Smooth muscle cell (in vitro differentiated cells): Measurements from ENCODE around the gene ZWILCH. TPM values are rescaled to one million over a fixed set of nuclear protein-coding genes. Genes with fewer than 3 reads are reported as not detected.
"Not testable (repeated sequence)": the region's sequence is repeated elsewhere in the genome, so short reads cannot be mapped to it uniquely, and the experiment has no call there.

Source experiments
- DNase-seq: peaks from one replicate; lab custom pipeline; 2025; ENCODE audit not compliant: unreplicated experiment; lab: John Stamatoyannopoulos, UW
- H2AFZ ChIP-seq: fragments of 200-600 bp; sonication (generic); 2 replicates; pipeline ENCODE4 v1.6.0; 2016; ENCODE audit warnings: antibody characterized with exemption, low read depth, mild to moderate bottlenecking
- H3F3A ChIP-seq: fragments of 200-600 bp; sonication (generic); 2 replicates; pipeline ENCODE4 v1.6.0; 2017; ENCODE audit warnings: antibody characterized with exemption, low read depth
- H3K27ac ChIP-seq: fragments of 200-600 bp; sonication (generic); 2 replicates; pipeline ENCODE4 v1.5.1; 2016; ENCODE audit warnings: low read depth, mild to moderate bottlenecking
- H3K27me3 ChIP-seq: fragments of 200-600 bp; sonication (generic); 2 replicates; pipeline ENCODE4 v1.6.1; 2016; ENCODE audit warnings: low read depth, mild to moderate bottlenecking
- H3K36me3 ChIP-seq: fragments of 200-600 bp; sonication (generic); 2 replicates; pipeline ENCODE4 v1.5.1; 2016; ENCODE audit warnings: low read depth
- H3K4me1 ChIP-seq: fragments of 200-600 bp; sonication (generic); 2 replicates; pipeline ENCODE4 v1.5.1; 2016; ENCODE audit warnings: low read depth
- H3K4me2 ChIP-seq: fragments of 200-600 bp; sonication (generic); 2 replicates; pipeline ENCODE4 v1.6.0; 2016; ENCODE audit warnings: mild to moderate bottlenecking
- H3K4me3 ChIP-seq: fragments of 200-600 bp; sonication (generic); 2 replicates; pipeline ENCODE4 v1.5.1; 2016; ENCODE audit warnings: mild to moderate bottlenecking
- H3K79me2 ChIP-seq: fragments of 200-600 bp; sonication (generic); 2 replicates; pipeline ENCODE4 v1.6.0; 2016; ENCODE audit warnings: low read depth, mild to moderate bottlenecking
- H3K9ac ChIP-seq: fragments of 200-600 bp; sonication (generic); 2 replicates; pipeline ENCODE4 v1.6.0; 2016; ENCODE audit warnings: low read depth
- H3K9me3 ChIP-seq: fragments of 200-600 bp; sonication (generic); replicated peaks from 2 replicates; pipeline ENCODE4 v1.5.1; 2016; ENCODE audit warnings: low read depth
- H4K20me1 ChIP-seq: fragments of 200-600 bp; sonication (generic); 2 replicates; pipeline ENCODE4 v1.6.0; 2016; ENCODE audit warnings: low read depth
- CTCF ChIP-seq: fragments of 200-600 bp; sonication (generic); IDR thresholded peaks from 2 replicates; pipeline ENCODE4 v1.5.1; 2017; ENCODE audit warnings: borderline replicate concordance, mild to moderate bottlenecking, antibody characterized with exemption; ENCODE audit not compliant: insufficient read depth, poor library complexity, severe bottlenecking
- WGBS: methylation state at CpG from one replicate; pipeline ENCODE4 v1.1.7; 2016; ENCODE audit warnings: low lambda C conversion rate; 5-methylcytosine and 5-hydroxymethylcytosine counted together
- polyA plus RNA-seq: library from polyadenylated mRNA; unstranded; fragments of >200 nt; fragmentation: Nextera tagmentation; extraction: Ambion mirVana; gene quantifications from 2 replicates; pipeline ENCODE4 v1.2.1, GENCODE V29; 2016
- total RNA-seq: library from RNA; depleted of rRNA; stranded (reverse); fragments of >200 nt; gene quantifications from 2 replicates; pipeline ENCODE4 v1.2.3, GENCODE V29; 2014

Gene ZWILCH
- total and polyA plus RNA-seq, 2 experiments from 2014 or later, result 17.7 to 17.9 TPM

GRCh38 chr15:66587020-66587419 is 81.9 kb downstream of the ZWILCH start:
- Histone ChIP-seq H3K27me3 (no peaks in the 10 kb centered on the region), H3K4me3 (no peak overlapping the region), H3K9ac (no peak overlapping the region), H3F3A (no peaks in the 10 kb centered on the region), H3K9me3 (no peaks in the 10 kb centered on the region), H3K4me2 (no peak overlapping the region), H4K20me1 (no peaks in the 10 kb centered on the region), H3K36me3 (no peaks in the 10 kb centered on the region), H3K79me2 (no peaks in the 10 kb centered on the region), H2AFZ (no peak overlapping the region), H3K27ac (no peak overlapping the region), H3K4me1 (no peaks in the 10 kb centered on the region)
- DNase-seq, result no peak
- no peak for TF ChIP-seq CTCF

GRCh38 chr15:66587749-66588148 is 82.6 kb downstream of the ZWILCH start:
- no peak overlapping the region for H3K27ac ChIP-seq
- H3K36me3 ChIP-seq, result no peaks in the 10 kb centered on the region
- TF ChIP-seq CTCF, result no peak
- no peak overlapping the region for H3K9ac ChIP-seq
- H3K4me2 ChIP-seq, result no peak overlapping the region
- H3K9me3 ChIP-seq, result no peaks in the 10 kb centered on the region
- H3K79me2 ChIP-seq, result no peaks in the 10 kb centered on the region
- H2AFZ ChIP-seq, result no peak overlapping the region
- no peaks in the 10 kb centered on the region for H3K4me1 ChIP-seq
- no peak for DNase-seq
- no peaks in the 10 kb centered on the region for H4K20me1 ChIP-seq
- WGBS, result 71% methylated on average over 5 of the region's 5 CpGs
- no peak overlapping the region for H3K4me3 ChIP-seq
- H3F3A ChIP-seq, result no peaks in the 10 kb centered on the region
- no peaks in the 10 kb centered on the region for H3K27me3 ChIP-seq

GRCh38 chr15:66588537-66588936 is 83.4 kb downstream of the ZWILCH start:
- Histone ChIP-seq H3K79me2 (no peaks in the 10 kb centered on the region), H3K27me3 (no peaks in the 10 kb centered on the region), H3K36me3 (no peaks in the 10 kb centered on the region), H3K4me2 (no peak overlapping the region), H3K4me1 (no peaks in the 10 kb centered on the region), H3K9me3 (no peaks in the 10 kb centered on the region), H3K27ac (no peak overlapping the region), H2AFZ (no peak overlapping the region), H3K4me3 (no peak overlapping the region), H3K9ac (no peak overlapping the region), H3F3A (no peaks in the 10 kb centered on the region), H4K20me1 (no peaks in the 10 kb centered on the region)
- WGBS, result 41% methylated on average over 5 of the region's 5 CpGs
- DNase-seq, result no peak
- TF ChIP-seq CTCF, result no peak

- WGBS, result 79% methylated on average over 8 of the region's 8 CpGs
- Histone ChIP-seq H3K27me3 (no peaks in the 10 kb centered on the region), H3K4me3 (no peak overlapping the region), H2AFZ (no peak overlapping the region), H3K4me1 (no peaks in the 10 kb centered on the region), H3K36me3 (no peaks in the 10 kb centered on the region), H3K27ac (no peak overlapping the region), H3K9ac (no peak overlapping the region), H3K9me3 (no peaks in the 10 kb centered on the region), H3K4me2 (no peak overlapping the region), H4K20me1 (no peaks in the 10 kb centered on the region), H3F3A (no peaks in the 10 kb centered on the region), H3K79me2 (no peaks in the 10 kb centered on the region)
- DNase-seq, result no peak
- no peak for TF ChIP-seq CTCF
These were observed 83.8 kb downstream of the ZWILCH start for GRCh38 chr15:66588971-66589370.

- not testable (repeated sequence) for H2AFZ ChIP-seq, H4K20me1 ChIP-seq, H3F3A ChIP-seq, H3K9ac ChIP-seq, DNase-seq, H3K27ac ChIP-seq, H3K4me3 ChIP-seq, H3K36me3 ChIP-seq, H3K4me2 ChIP-seq, H3K27me3 ChIP-seq, H3K4me1 ChIP-seq, H3K79me2 ChIP-seq, H3K9me3 ChIP-seq
- 90% methylated on average over 6 of the region's 6 CpGs for WGBS
These were observed 84.3 kb downstream of the ZWILCH start for GRCh38 chr15:66589429-66589828.
